ENCODE data around the gene ASTN2. TPM values are rescaled to one million over a fixed set of nuclear protein-coding genes. Genes with fewer than 3 reads are reported as not detected.

The ASTN2 gene
- total and polyA plus RNA-seq, 2 experiments from 2014 or later, result 5.8 to 7.5 TPM

DNA sequence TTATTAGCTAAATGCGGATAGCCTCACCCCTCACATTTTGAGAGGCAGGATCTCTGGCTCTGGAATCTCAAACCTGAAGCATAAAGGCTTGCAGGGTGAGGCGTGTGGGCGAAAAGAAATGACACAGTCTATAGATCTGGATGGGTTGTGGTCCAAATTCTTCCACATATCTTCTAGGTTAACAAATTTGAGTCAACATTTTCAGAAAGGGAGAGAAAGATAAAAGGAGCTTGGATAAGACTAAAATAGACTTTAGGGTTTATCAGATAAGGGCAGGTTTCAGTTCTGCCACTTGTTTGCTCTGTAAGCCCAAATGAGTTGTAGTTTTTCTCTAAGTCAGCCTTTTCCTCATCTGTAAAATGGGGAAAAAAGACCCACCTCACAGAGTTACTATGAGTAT lies 506.9 kb downstream of the ASTN2 start:
- TF ChIP-seq EZH2phosphoT487 (IDR thresholded peaks at IDR 0.05; ENCODE audit: insufficient read depth, low read depth) (no peak), EZH2 (IDR thresholded peaks at IDR 0.05; ENCODE audit: insufficient read depth, poor library complexity, severe bottlenecking) (no peak)
- no peak overlapping the region for H3K27ac ChIP-seq
- H3K9ac ChIP-seq, result no peak overlapping the region
- H3K9me2 ChIP-seq (ENCODE audit: insufficient read depth), result no peaks in the 10 kb centered on the region
- in situ Hi-C loops (cut with MboI), result no loop called here
- no peaks in the 10 kb centered on the region for H3F3A ChIP-seq (ENCODE audit: insufficient read depth)
- H4K20me1 ChIP-seq (ENCODE audit: insufficient read depth), result no peaks in the 10 kb centered on the region
- no peaks in the 10 kb centered on the region for H3K79me2 ChIP-seq (ENCODE audit: insufficient read depth)
- no peaks in the 10 kb centered on the region for H3K9me3 ChIP-seq (ENCODE audit: low read depth)
- no peak overlapping the region for H3K4me2 ChIP-seq (ENCODE audit: unreplicated experiment)
- no peaks in the 10 kb centered on the region for H3K36me3 ChIP-seq (ENCODE audit: low read depth)
- H2AFZ ChIP-seq, result no peak overlapping the region
- no peak for DNase-seq
- no peak overlapping the region for H3K4me3 ChIP-seq
- no peaks in the 10 kb centered on the region; the same call in 1 of the 2 replicates for H3K27me3 ChIP-seq (replicated peaks; ENCODE audit: insufficient read depth)
- H3K4me1 ChIP-seq (ENCODE audit: insufficient read depth), result no peaks in the 10 kb centered on the region
- WGBS, 2 experiments (ENCODE audit: low coverage in 1 of 2, low lambda C conversion rate in 2 of 2, missing lambda C conversion rate in 2 of 2), result 34 to 37% methylated on average over 3 of the region's 3 CpGs

DNA sequence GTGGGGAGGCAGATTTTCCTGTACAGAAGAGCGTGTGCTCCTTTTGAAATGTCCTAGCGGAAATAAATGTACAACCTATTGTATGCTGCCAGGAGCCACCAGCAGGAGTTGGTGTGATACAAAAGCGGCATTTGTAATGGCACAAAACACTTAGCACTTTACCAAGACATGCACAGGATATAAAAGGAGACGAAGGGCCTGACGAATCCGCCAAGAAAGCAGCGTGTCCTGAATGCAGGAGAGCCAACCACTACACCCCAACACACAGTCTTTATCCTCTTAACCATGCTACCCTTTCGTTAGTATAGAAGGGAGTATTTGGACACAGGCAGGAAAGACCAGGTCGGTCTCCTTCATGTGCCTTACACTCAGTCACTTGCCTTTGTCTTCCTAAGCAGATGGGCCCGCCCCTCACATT lies 509.7 kb downstream of the ASTN2 start:
- Histone ChIP-seq H3K4me3 (no peak overlapping the region), H4K20me1 (ENCODE audit: insufficient read depth) (no peaks in the 10 kb centered on the region), H3K4me2 (ENCODE audit: unreplicated experiment) (no peak overlapping the region), H3K9me2 (ENCODE audit: insufficient read depth) (no peaks in the 10 kb centered on the region), H3K9me3 (ENCODE audit: low read depth) (no peaks in the 10 kb centered on the region), H3K27ac (no peak overlapping the region), H3K79me2 (ENCODE audit: insufficient read depth) (no peaks in the 10 kb centered on the region), H3F3A (ENCODE audit: insufficient read depth) (no peaks in the 10 kb centered on the region), H3K4me1 (ENCODE audit: insufficient read depth) (no peaks in the 10 kb centered on the region), H3K9ac (no peak overlapping the region), H2AFZ (no peak overlapping the region), H3K36me3 (ENCODE audit: low read depth) (no peaks in the 10 kb centered on the region), H3K27me3 (replicated peaks; ENCODE audit: insufficient read depth) (no peaks in the 10 kb centered on the region; the same call in 1 of the 2 replicates)
- no peak for DNase-seq
- in situ Hi-C loops (cut with MboI), result no loop called here
- 60 to 63% methylated on average over 10 of the region's 10 CpGs for WGBS, 2 experiments (ENCODE audit: low coverage in 1 of 2, low lambda C conversion rate in 2 of 2, missing lambda C conversion rate in 2 of 2)
- no peak for TF ChIP-seq EZH2phosphoT487 (IDR thresholded peaks at IDR 0.05; ENCODE audit: insufficient read depth, low read depth)
- TF ChIP-seq EZH2 (IDR thresholded peaks at IDR 0.05; ENCODE audit: insufficient read depth, poor library complexity, severe bottlenecking), result no peak

DNA sequence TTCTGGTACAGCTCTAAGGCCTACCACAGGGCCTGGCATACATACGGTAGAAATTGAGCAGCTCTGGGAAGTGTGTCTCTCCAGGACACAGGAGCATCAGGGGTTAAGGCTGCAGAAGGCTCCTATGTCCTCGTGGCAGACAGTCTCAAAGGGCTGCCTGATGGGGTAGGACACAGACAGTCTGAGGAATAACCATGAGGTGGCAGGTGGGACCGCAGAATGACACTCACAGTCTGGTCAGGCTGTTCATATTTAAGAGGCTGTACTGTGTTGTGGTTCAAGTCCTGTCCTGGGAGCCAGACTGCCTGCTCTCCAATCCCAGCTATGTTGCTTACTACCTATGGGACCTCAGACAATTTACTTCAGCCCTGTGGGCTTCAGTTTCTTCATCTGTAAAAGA lies 510.7 kb downstream of the ASTN2 start:
- H3K9me2 ChIP-seq (ENCODE audit: insufficient read depth), result no peaks in the 10 kb centered on the region
- no peak overlapping the region for H2AFZ ChIP-seq
- H3K27me3 ChIP-seq (replicated peaks; ENCODE audit: insufficient read depth), result no peaks in the 10 kb centered on the region; the same call in 1 of the 2 replicates
- H3K36me3 ChIP-seq (ENCODE audit: low read depth), result no peaks in the 10 kb centered on the region
- H3K9me3 ChIP-seq (ENCODE audit: low read depth), result no peaks in the 10 kb centered on the region
- DNase-seq, result no peak
- no peaks in the 10 kb centered on the region for H3K4me1 ChIP-seq (ENCODE audit: insufficient read depth)
- no peak overlapping the region for H3K27ac ChIP-seq
- H3K4me3 ChIP-seq, result no peak overlapping the region
- H3K9ac ChIP-seq, result no peak overlapping the region
- WGBS, 2 experiments (ENCODE audit: low coverage in 1 of 2, low lambda C conversion rate in 2 of 2, missing lambda C conversion rate in 2 of 2), result 34 to 45% methylated on average over 3 of the region's 3 CpGs
- in situ Hi-C loops (cut with MboI), result no loop called here
- no peaks in the 10 kb centered on the region for H3K79me2 ChIP-seq (ENCODE audit: insufficient read depth)
- no peaks in the 10 kb centered on the region for H4K20me1 ChIP-seq (ENCODE audit: insufficient read depth)
- no peaks in the 10 kb centered on the region for H3F3A ChIP-seq (ENCODE audit: insufficient read depth)
- H3K4me2 ChIP-seq (ENCODE audit: unreplicated experiment), result no peak overlapping the region
- TF ChIP-seq EZH2 (IDR thresholded peaks at IDR 0.05; ENCODE audit: insufficient read depth, poor library complexity, severe bottlenecking) (no peak), EZH2phosphoT487 (IDR thresholded peaks at IDR 0.05; ENCODE audit: insufficient read depth, low read depth) (no peak)

GRCh38 chr9:116901260-116901659 lies 513.6 kb downstream of the ASTN2 start:
- Histone ChIP-seq H3K36me3 (ENCODE audit: low read depth) (no peaks in the 10 kb centered on the region), H3K27ac (no peak overlapping the region), H3K4me3 (no peak overlapping the region), H3K9me2 (ENCODE audit: insufficient read depth) (no peaks in the 10 kb centered on the region), H4K20me1 (ENCODE audit: insufficient read depth) (no peaks in the 10 kb centered on the region), H3K4me2 (ENCODE audit: unreplicated experiment) (no peak overlapping the region), H3K79me2 (ENCODE audit: insufficient read depth) (no peaks in the 10 kb centered on the region), H3K4me1 (ENCODE audit: insufficient read depth) (no peaks in the 10 kb centered on the region), H3K9ac (no peak overlapping the region), H3K27me3 (replicated peaks; ENCODE audit: insufficient read depth) (no peaks in the 10 kb centered on the region; the same call in 1 of the 2 replicates), H3K9me3 (ENCODE audit: low read depth) (no peaks in the 10 kb centered on the region), H3F3A (ENCODE audit: insufficient read depth) (no peaks in the 10 kb centered on the region), H2AFZ (no peak overlapping the region)
- WGBS, 2 experiments (ENCODE audit: low coverage in 1 of 2, low lambda C conversion rate in 2 of 2, missing lambda C conversion rate in 2 of 2), result 47 to 55% methylated on average over 1 of the region's 1 CpG
- DNase-seq, result peak; percentile 15
- in situ Hi-C loops (cut with MboI), result no loop called here
- TF ChIP-seq EZH2phosphoT487 (IDR thresholded peaks at IDR 0.05; ENCODE audit: insufficient read depth, low read depth) (no peak), EZH2 (IDR thresholded peaks at IDR 0.05; ENCODE audit: insufficient read depth, poor library complexity, severe bottlenecking) (no peak)

GRCh38 chr9:116900543-116900942 lies 514.3 kb downstream of the ASTN2 start:
- no peak overlapping the region for H3K4me3 ChIP-seq
- H3K9me3 ChIP-seq (ENCODE audit: low read depth), result no peaks in the 10 kb centered on the region
- H3K27me3 ChIP-seq (replicated peaks; ENCODE audit: insufficient read depth), result no peaks in the 10 kb centered on the region
- no peaks in the 10 kb centered on the region for H3K9me2 ChIP-seq (ENCODE audit: insufficient read depth)
- H2AFZ ChIP-seq, result no peak overlapping the region
- in situ Hi-C loops (cut with MboI), result no loop called here
- no peaks in the 10 kb centered on the region for H3F3A ChIP-seq (ENCODE audit: insufficient read depth)
- no peaks in the 10 kb centered on the region for H4K20me1 ChIP-seq (ENCODE audit: insufficient read depth)
- H3K4me2 ChIP-seq (ENCODE audit: unreplicated experiment), result no peak overlapping the region
- no peaks in the 10 kb centered on the region for H3K79me2 ChIP-seq (ENCODE audit: insufficient read depth)
- H3K36me3 ChIP-seq (ENCODE audit: low read depth), result no peaks in the 10 kb centered on the region
- 46 to 56% methylated on average over 6 of the region's 6 CpGs for WGBS, 2 experiments (ENCODE audit: low coverage in 1 of 2, low lambda C conversion rate in 2 of 2, missing lambda C conversion rate in 2 of 2)
- H3K4me1 ChIP-seq (ENCODE audit: insufficient read depth), result no peaks in the 10 kb centered on the region
- no peak for DNase-seq
- no peak overlapping the region for H3K27ac ChIP-seq
- H3K9ac ChIP-seq, result no peak overlapping the region
- TF ChIP-seq EZH2 (IDR thresholded peaks at IDR 0.05; ENCODE audit: insufficient read depth, poor library complexity, severe bottlenecking) (no peak), EZH2phosphoT487 (IDR thresholded peaks at IDR 0.05; ENCODE audit: insufficient read depth, low read depth) (no peak)

All from GM23248 (cell line).